ENCODE measurements around the gene NHSL2. TPM values are rescaled to one million over a fixed set of nuclear protein-coding genes. Genes with fewer than 3 reads are reported as not detected.

NHSL2 gene
- total RNA-seq, 1 experiment from 2014 or later, result 0.36 TPM

GRCh38 chrX:72145181-72145580 lies 234.5 kb downstream of the NHSL2 start:
- H3K27me3 ChIP-seq (ENCODE audit: control insufficient read depth, insufficient read depth, low read length), result no peaks in the 10 kb centered on the region
- no peaks in the 10 kb centered on the region for H3K9me3 ChIP-seq (ENCODE audit: control insufficient read depth, insufficient read depth, low read depth, low read length)
- BruUV-seq (replicated peaks), result no TSS peak
- H3K36me3 ChIP-seq (ENCODE audit: control insufficient read depth, insufficient read depth, low read length), result no peaks in the 10 kb centered on the region
- no peak overlapping the region for H3K27ac ChIP-seq (ENCODE audit: low read length)
- H3K4me1 ChIP-seq (ENCODE audit: control insufficient read depth, insufficient read depth, low read length), result no peaks in the 10 kb centered on the region
- DNase-seq (ENCODE audit: low read depth, low spot score) (no peak), ATAC-seq (no peak)
- TF ChIP-seq TCF7L2 (IDR thresholded peaks at IDR 0.05; ENCODE audit: low read depth, low read length) (no peak), SIN3A (IDR thresholded peaks at IDR 0.05; ENCODE audit: borderline replicate concordance, insufficient read depth, low read depth, low read length) (no peak), CTCF (IDR thresholded peaks at IDR 0.05) (no peak), POLR2AphosphoS5 (IDR thresholded peaks at IDR 0.05; ENCODE audit: low read depth, low read length) (no peak)
- TF ChIP-seq, protein P1, sequence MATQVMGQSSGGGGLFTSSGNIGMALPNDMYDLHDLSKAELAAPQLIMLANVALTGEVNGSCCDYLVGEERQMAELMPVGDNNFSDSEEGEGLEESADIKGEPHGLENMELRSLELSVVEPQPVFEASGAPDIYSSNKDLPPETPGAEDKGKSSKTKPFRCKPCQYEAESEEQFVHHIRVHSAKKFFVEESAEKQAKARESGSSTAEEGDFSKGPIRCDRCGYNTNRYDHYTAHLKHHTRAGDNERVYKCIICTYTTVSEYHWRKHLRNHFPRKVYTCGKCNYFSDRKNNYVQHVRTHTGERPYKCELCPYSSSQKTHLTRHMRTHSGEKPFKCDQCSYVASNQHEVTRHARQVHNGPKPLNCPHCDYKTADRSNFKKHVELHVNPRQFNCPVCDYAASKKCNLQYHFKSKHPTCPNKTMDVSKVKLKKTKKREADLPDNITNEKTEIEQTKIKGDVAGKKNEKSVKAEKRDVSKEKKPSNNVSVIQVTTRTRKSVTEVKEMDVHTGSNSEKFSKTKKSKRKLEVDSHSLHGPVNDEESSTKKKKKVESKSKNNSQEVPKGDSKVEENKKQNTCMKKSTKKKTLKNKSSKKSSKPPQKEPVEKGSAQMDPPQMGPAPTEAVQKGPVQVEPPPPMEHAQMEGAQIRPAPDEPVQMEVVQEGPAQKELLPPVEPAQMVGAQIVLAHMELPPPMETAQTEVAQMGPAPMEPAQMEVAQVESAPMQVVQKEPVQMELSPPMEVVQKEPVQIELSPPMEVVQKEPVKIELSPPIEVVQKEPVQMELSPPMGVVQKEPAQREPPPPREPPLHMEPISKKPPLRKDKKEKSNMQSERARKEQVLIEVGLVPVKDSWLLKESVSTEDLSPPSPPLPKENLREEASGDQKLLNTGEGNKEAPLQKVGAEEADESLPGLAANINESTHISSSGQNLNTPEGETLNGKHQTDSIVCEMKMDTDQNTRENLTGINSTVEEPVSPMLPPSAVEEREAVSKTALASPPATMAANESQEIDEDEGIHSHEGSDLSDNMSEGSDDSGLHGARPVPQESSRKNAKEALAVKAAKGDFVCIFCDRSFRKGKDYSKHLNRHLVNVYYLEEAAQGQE (IDR thresholded peaks at IDR 0.05; ENCODE audit: insufficient read depth in 1 of 2, low read depth in 2 of 2, low read length in 1 of 2), result no peak
- ChIA-PET POLR2A (no interaction called here), CTCF (no interaction called here)
- in situ Hi-C loops (cut with HindIII; ENCODE audit: low pct_unique_long_range_greater_than_20kb, low sequenced_read_pairs), result no loop called here
- intact Hi-C loops (cut with micrococcal nuclease; ENCODE audit: unreplicated experiment), result no loop called here
- H3K4me3 ChIP-seq (ENCODE audit: low read depth in 2 of 2, low read length in 2 of 2), result no peak overlapping the region

- TF ChIP-seq, protein P1 (IDR thresholded peaks at IDR 0.05; ENCODE audit: insufficient read depth in 1 of 2, low read depth in 2 of 2, low read length in 1 of 2), result no peak
- TF ChIP-seq POLR2AphosphoS5 (IDR thresholded peaks at IDR 0.05; ENCODE audit: low read depth, low read length) (no peak), TCF7L2 (IDR thresholded peaks at IDR 0.05; ENCODE audit: low read depth, low read length) (no peak), SIN3A (IDR thresholded peaks at IDR 0.05; ENCODE audit: borderline replicate concordance, insufficient read depth, low read depth, low read length) (no peak), CTCF (IDR thresholded peaks at IDR 0.05) (no peak)
- ChIA-PET CTCF (no interaction called here), POLR2A (no interaction called here)
- Histone ChIP-seq H3K4me3 (ENCODE audit: low read depth in 2 of 2, low read length in 2 of 2) (no peak overlapping the region), H3K36me3 (ENCODE audit: control insufficient read depth, insufficient read depth, low read length) (no peaks in the 10 kb centered on the region), H3K27me3 (ENCODE audit: control insufficient read depth, insufficient read depth, low read length) (no peaks in the 10 kb centered on the region), H3K9me3 (ENCODE audit: control insufficient read depth, insufficient read depth, low read depth, low read length) (no peaks in the 10 kb centered on the region), H3K4me1 (ENCODE audit: control insufficient read depth, insufficient read depth, low read length) (no peaks in the 10 kb centered on the region), H3K27ac (ENCODE audit: low read length) (no peak overlapping the region)
- BruUV-seq (replicated peaks), result no TSS peak
- in situ Hi-C loops (cut with HindIII; ENCODE audit: low pct_unique_long_range_greater_than_20kb, low sequenced_read_pairs) (no loop called here), intact Hi-C loops (cut with micrococcal nuclease; ENCODE audit: unreplicated experiment) (no loop called here)
- no peak for ATAC-seq
- DNase-seq (ENCODE audit: low read depth, low spot score), result no peak
Observed at GRCh38 chrX:72146527-72146926, 235.9 kb downstream of the NHSL2 start.

All from Panc1 (cell line).